Right lobe of liver (tissue), 4 donors: ENCODE data around the gene INPP4B.

Source experiments
- POLR2A ChIP-seq: fragments of 450-650 bp; IDR thresholded peaks from one replicate; pipeline ENCODE4 v1.6.1; 2017; ENCODE audit warnings: antibody characterized with exemption, mild to moderate bottlenecking
- TF ChIP-seq, protein P1 (sequence below), 4 donors: fragments of 200-600 bp in 3 of 4; fragments of 450-650 bp in 1 of 4; IDR thresholded peaks; one replicate each; pipeline versions ENCODE4 v1.5.1 to v1.8.0; 2016 to 2022; ENCODE audit warnings: antibody characterized with exemption in 4 of 4, mild to moderate bottlenecking in 2 of 4
- donor health status: DM: no; HTN: no; CAD: no.
- donor health status: DM: no; HTN: no; CAD: no.
- donor health status: DM: no; HTN: yes; CAD: no.

- TF ChIP-seq, protein P1, sequence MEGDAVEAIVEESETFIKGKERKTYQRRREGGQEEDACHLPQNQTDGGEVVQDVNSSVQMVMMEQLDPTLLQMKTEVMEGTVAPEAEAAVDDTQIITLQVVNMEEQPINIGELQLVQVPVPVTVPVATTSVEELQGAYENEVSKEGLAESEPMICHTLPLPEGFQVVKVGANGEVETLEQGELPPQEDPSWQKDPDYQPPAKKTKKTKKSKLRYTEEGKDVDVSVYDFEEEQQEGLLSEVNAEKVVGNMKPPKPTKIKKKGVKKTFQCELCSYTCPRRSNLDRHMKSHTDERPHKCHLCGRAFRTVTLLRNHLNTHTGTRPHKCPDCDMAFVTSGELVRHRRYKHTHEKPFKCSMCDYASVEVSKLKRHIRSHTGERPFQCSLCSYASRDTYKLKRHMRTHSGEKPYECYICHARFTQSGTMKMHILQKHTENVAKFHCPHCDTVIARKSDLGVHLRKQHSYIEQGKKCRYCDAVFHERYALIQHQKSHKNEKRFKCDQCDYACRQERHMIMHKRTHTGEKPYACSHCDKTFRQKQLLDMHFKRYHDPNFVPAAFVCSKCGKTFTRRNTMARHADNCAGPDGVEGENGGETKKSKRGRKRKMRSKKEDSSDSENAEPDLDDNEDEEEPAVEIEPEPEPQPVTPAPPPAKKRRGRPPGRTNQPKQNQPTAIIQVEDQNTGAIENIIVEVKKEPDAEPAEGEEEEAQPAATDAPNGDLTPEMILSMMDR (IDR thresholded peaks at IDR 0.05), result no peak
- no peak for TF ChIP-seq POLR2A
Measured at GRCh38 chr4:142316913-142317312, 529.2 kb downstream of the INPP4B start.
